Vagina (tissue), 2 donors: Measurements from ENCODE around the gene ARFIP1. TPM values are rescaled to one million over a fixed set of nuclear protein-coding genes. Genes with fewer than 3 reads are reported as not detected.
A peak's percentile ranks its signal among the peaks of the same experiment; 100 is the strongest.

Experiments
- DNase-seq, 2 donors: peaks; one replicate each; pipeline ENCODE4 v3.0.0-alpha.2; 2017; ENCODE audit errors: extremely low spot score in 2 of 2
- H3K27ac ChIP-seq: fragments of 200-600 bp; sonication (generic); one replicate; pipeline ENCODE4 v1.5.1; 2019
- H3K27me3 ChIP-seq: fragments of 200-600 bp; sonication (generic); one replicate; pipeline ENCODE4 v1.5.1; 2019
- H3K36me3 ChIP-seq, 2 donors: fragments of 200-600 bp; sonication (generic); one replicate each; pipeline ENCODE4 v1.5.1; 2017 to 2019
- H3K4me1 ChIP-seq: fragments of 200-600 bp; sonication (generic); one replicate; pipeline ENCODE4 v1.5.1; 2019
- H3K4me3 ChIP-seq, 2 donors: fragments of 200-600 bp; sonication (generic); 1 replicate in 1 of 2; 2 replicates in 1 of 2; pipeline ENCODE4 v1.5.1; 2016 to 2019
- H3K9me3 ChIP-seq: fragments of 200-600 bp; sonication (generic); one replicate; pipeline ENCODE4 v1.5.1; 2019
- CTCF ChIP-seq, 3 experiments: fragments of 450-650 bp in 2 of 3; fragments of 200-600 bp in 1 of 3; sonication (generic) in 1 of 3; IDR thresholded peaks; one replicate each; pipeline ENCODE4 v1.5.1; 2017 to 2019; ENCODE audit warnings: antibody characterized with exemption in 3 of 3, mild to moderate bottlenecking in 2 of 3, moderate library complexity in 2 of 3
- POLR2A ChIP-seq, 2 donors: fragments of 450-650 bp; IDR thresholded peaks; one replicate each; pipeline ENCODE4 v1.6.1; 2017; ENCODE audit warnings: antibody characterized with exemption in 2 of 2, mild to moderate bottlenecking in 2 of 2, moderate library complexity in 2 of 2
- POLR2AphosphoS5 ChIP-seq, 2 donors: sonication (generic); formaldehyde crosslinking; IDR thresholded peaks; one replicate each; pipeline ENCODE4 v1.9.0; 2017; ENCODE audit warnings: antibody characterized with exemption in 2 of 2, mild to moderate bottlenecking in 2 of 2, low read depth in 1 of 2; ENCODE audit not compliant: insufficient read depth in 1 of 2
- intact Hi-C: fragments of 100-400 bp; cut with DNase I; formaldehyde crosslinking; loops from one replicate; pipeline ENCODE4 v1.15.1; 2023
- total RNA-seq: library from RNA; depleted of rRNA; stranded (reverse); fragments of >200 nt; gene quantifications from one replicate; pipeline ENCODE4 v1.2.3, GENCODE V29; 2016

The ARFIP1 gene
- total RNA-seq, 1 donor from 2014 or later: 19.4 TPM

GRCh38 chr4:152778656-152779512 lies 870 bp upstream of the ARFIP1 start:
- no peaks in the 10 kb centered on the region for H3K27me3 ChIP-seq
- no peaks in the 10 kb centered on the region for H3K36me3 ChIP-seq
- H3K9me3 ChIP-seq: no peaks in the 10 kb centered on the region
- TF ChIP-seq POLR2A (IDR thresholded peaks at IDR 0.05) (no peak), POLR2AphosphoS5 (IDR thresholded peaks at IDR 0.05; ENCODE audit: insufficient read depth in 1 of 2, low read depth in 1 of 2) (no peak), CTCF (IDR thresholded peaks at IDR 0.05) (no peak)
- intact Hi-C loops: no loop called here
- DNase-seq: no peak
- peak overlapping the region; percentile 95 for H3K27ac ChIP-seq
- H3K4me3 ChIP-seq: peak overlapping the region; percentile 88 to 92
- H3K4me1 ChIP-seq: peaks cover 38% of the 10 kb centered on the region

GRCh38 chr4:152780267-152780778 lies 569 bp downstream of the ARFIP1 start:
- peaks cover 51% of the 10 kb centered on the region for H3K4me1 ChIP-seq
- TF ChIP-seq CTCF (IDR thresholded peaks at IDR 0.05) (no peak), POLR2A (IDR thresholded peaks at IDR 0.05) (no peak), POLR2AphosphoS5 (IDR thresholded peaks at IDR 0.05; ENCODE audit: insufficient read depth in 1 of 2, low read depth in 1 of 2) (no peak)
- peak overlapping the region; percentile 95 for H3K27ac ChIP-seq
- H3K27me3 ChIP-seq: no peaks in the 10 kb centered on the region
- DNase-seq: no peak
- H3K9me3 ChIP-seq: no peaks in the 10 kb centered on the region
- peak overlapping the region; percentile 88 to 92 for H3K4me3 ChIP-seq
- intact Hi-C loops: no loop called here
- H3K36me3 ChIP-seq: no peaks in the 10 kb centered on the region

DNA sequence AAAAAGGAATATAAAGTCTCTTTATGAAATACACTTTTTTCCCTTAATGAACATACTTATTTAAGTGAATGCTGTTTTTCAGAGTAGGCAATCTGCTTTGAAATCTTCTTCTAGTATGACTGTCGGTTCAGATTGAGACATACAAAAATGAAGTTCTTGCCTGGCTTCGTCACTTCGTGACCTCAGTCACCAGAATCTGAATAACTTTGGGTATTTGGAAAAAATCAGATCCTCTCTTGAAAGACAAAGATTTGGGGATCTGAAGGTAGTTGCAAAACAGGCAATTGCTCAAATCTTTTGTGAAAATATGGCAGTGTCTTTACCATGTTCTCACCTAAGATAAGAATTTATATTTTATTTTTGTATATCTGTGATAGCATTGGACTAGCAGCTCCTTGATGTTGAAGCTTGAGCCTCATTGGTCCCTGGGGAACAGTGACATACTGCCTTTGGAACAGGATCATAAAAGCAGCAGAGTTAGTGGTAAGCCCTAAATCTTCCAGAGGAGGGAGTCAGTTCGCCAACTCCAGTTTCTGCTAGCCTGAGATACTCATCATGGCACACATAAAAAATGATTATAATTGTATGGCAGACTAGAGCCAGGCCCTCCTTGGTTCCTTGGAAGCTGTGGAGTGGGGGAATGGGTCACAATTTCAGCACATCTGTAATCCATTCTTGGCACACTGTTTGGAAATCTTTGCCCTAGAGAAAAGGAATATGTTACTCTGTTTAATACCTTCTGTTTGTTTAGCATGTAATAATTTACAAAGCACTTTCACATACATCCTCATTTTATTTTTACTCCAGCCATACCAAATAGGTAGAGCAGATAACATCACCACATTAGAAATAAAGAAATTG lies 5.0 kb downstream of the ARFIP1 start:
- H3K4me3 ChIP-seq: no peak overlapping the region
- DNase-seq: no peak
- TF ChIP-seq CTCF (IDR thresholded peaks at IDR 0.05) (no peak), POLR2AphosphoS5 (IDR thresholded peaks at IDR 0.05; ENCODE audit: insufficient read depth in 1 of 2, low read depth in 1 of 2) (no peak), POLR2A (IDR thresholded peaks at IDR 0.05) (no peak)
- no peaks in the 10 kb centered on the region for H3K9me3 ChIP-seq
- no peaks in the 10 kb centered on the region for H3K36me3 ChIP-seq
- peaks cover 55% of the 10 kb centered on the region for H3K4me1 ChIP-seq
- no peaks in the 10 kb centered on the region for H3K27me3 ChIP-seq
- H3K27ac ChIP-seq: no peak overlapping the region
- intact Hi-C loops: no loop called here

GRCh38 chr4:152785639-152786615 lies 6.2 kb downstream of the ARFIP1 start:
- Histone ChIP-seq H3K27me3 (no peaks in the 10 kb centered on the region), H3K4me3 (no peak overlapping the region), H3K4me1 (peaks cover 47% of the 10 kb centered on the region), H3K27ac (no peak overlapping the region), H3K36me3 (no peaks in the 10 kb centered on the region), H3K9me3 (no peaks in the 10 kb centered on the region)
- TF ChIP-seq CTCF (IDR thresholded peaks at IDR 0.05): no peak
- TF ChIP-seq POLR2A (IDR thresholded peaks at IDR 0.05): no peak
- TF ChIP-seq POLR2AphosphoS5 (IDR thresholded peaks at IDR 0.05; ENCODE audit: insufficient read depth in 1 of 2, low read depth in 1 of 2): no peak
- DNase-seq: no peak
- intact Hi-C loops: no loop called here
